Astrocyte of the hippocampus (primary cell): ENCODE data around the gene TMEM200B.
"Not testable (repeated sequence)": the region's sequence is repeated elsewhere in the genome, so short reads cannot be mapped to it uniquely, and the experiment has no call there.

Source experiments
- DNase-seq: peaks from one replicate; pipeline ENCODE4 v3.0.0; 2011; ENCODE audit warnings: low read depth, low spot score

TMEM200B gene

DNA sequence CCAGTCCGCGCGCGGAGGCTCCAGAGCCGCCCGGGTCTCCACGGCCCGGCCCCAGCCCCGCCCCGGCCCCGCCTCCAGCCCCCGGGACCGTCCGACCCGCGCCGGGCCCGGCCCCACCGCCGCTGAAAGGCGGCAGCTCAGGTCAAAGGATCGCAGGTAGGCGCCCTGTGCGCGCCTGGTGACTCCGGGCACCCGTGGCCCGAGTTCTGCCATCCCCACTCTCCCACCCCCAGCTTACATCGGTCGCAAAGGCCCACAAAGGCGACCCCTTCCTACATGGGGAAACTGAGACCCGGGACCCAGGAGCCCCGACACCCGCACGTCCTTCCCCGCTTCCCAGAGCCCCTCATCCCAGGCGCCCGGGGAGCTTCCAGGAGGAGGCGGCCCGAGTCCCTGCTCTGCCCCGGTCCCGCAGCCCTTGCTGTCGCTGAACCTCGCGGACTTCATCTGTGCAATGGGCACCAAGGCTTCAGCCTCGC lies at the start of gene TMEM200B:
TSS of gene TMEM200B (minus strand) at position 17 of the 479 bp plus-strand sequence. CDS start 2,075 bp downstream, outside the sequence.
- DNase-seq = peak; percentile 63

DNA sequence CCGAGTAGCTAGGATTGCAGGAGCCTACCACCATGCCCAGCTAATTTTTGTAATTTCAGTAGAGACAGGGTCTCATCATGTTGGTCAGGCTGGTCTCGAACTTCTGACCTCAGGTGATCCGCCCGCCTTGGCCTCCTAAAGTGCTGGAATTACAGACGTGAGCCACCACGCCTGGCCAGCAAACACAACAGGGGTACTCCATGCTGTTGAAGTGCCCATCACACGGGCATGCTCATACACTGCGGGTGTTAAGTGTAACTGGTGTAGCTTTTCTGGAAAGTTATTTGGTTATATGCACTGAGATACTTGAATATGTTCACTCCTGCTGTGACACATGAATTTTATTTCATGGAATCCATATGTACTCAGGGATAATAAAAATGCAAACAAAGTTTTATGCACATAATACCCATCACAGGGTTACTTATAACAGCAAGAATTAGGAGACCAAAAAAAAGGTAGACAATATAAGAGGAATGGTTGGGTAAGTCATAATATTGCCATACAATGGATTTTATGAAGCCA lies 48.8 kb upstream of the TMEM200B start:
- no peak for DNase-seq

DNA sequence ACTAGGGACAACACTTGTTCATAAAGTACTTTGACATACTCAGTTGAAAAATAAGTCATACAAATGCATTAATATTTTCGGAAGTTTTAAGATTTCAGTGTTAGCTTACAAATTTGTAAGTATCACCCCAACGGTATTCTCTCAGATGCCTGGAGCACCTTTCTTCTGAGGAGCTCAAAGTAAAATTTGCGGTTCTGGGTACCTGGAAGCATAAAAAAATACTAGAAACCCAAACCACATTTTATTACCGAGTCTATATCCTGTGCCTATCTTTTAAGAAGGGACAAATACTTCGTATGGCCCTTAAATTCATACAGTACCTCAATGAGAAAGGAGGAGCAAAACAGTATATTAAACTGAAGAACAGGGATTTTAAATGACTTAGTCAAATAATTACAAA lies 47.8 kb upstream of the TMEM200B start:
- no peak for DNase-seq

DNA sequence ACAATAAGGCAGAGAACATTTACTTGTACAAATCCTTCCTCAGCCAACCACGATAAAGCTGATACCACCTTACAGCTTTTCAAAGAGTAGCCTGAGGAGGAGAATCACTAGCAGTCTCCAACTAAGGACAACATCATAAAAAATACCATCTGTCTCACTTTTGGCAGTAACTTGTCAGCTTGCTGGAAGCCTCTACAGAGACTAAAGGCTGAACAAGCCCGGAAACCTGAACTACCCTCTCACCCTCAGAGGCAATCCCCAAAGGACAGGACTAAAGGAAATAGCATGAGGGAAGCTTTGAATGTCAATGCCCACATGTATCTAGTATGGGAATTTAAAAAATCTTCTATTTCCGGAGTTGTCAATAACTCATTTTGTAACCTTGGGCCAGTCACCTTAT lies 47.4 kb upstream of the TMEM200B start:
- DNase-seq = no peak

DNA sequence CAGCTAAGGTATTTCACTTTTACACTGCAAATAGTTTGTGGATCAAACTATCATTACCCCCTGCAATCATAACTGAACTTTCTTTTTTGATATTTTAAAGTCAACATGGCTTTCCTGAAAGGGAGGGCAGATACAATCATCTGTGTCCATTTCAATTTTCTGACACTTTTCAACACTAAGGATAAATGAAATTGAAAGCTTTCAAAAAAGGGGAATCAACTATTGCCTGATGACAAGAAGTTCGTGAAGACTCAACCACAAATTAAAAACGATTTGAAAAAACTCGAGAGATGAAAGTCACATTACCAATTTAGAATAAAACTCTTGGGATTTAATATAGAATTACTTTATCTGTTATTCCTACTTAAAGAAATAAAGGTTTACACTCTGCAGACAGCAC lies 46.3 kb upstream of the TMEM200B start:
- DNase-seq = no peak

DNA sequence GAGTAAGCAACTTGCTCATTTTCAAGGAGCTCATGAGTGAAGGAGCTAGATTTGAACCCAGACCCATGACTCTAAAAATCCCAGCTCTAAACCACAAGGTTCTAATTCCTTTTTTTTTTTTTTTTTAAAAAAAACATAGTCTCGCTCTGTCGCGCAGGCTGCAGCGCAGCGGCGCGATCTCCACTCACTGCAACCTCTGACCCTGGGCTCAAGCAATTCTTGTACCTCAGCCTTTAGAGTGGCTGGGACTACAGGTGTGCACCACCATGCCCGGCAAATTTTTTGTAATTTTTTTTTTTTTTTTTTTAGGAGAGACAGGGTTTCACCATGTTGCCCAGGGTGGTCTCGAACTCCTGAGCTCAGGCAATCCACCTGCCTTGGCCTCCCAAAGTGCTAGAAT lies 44.2 kb upstream of the TMEM200B start:
- DNase-seq = no peak

DNA sequence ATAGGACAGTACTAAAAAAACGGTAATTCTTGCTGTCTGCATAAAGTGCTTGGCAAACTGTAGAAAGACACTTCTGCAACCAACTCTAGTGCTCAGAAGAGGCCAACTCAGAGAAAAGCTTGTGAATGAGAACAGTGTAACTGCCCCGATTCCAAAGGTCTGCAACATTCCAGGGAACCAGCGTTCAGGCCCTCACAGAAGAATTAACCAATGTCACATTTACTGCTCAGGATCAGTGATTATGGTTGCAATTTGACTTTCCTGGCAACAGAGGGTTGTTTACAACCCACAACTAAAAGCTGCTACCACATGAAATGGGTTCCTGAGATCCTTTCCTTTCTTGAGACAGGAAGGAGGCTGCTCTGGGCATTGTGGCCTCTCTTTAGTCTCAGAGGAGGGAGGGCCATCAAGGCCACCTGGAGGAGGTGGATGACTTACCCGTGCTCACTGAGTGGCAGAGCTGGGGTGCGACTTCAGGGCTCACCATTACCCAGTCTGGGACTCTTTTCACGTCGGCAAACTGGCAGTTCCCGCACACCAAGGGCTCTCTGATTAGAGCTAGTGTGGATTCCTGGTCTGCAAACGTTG lies 42.7 kb upstream of the TMEM200B start:
- DNase-seq = peak; percentile 53

DNA sequence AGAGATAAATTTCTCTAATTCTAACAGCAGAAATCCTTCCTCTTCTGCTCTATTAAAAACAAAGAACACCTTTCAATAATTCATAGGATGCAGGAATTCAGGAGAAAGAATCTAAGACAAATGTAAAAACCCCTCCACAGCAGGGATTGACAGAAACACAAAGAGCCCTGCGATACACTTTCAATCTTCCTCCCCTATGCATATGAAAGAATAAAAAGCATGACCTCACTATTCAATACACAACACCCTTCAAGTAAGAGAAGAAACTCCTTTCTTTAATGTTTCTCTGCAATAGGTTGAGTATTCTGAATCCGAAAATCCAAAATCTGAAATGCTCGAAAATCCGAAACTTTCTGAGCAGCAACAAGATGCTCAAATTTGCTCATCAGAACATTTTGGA lies 40.9 kb upstream of the TMEM200B start:
- DNase-seq = no peak

DNA sequence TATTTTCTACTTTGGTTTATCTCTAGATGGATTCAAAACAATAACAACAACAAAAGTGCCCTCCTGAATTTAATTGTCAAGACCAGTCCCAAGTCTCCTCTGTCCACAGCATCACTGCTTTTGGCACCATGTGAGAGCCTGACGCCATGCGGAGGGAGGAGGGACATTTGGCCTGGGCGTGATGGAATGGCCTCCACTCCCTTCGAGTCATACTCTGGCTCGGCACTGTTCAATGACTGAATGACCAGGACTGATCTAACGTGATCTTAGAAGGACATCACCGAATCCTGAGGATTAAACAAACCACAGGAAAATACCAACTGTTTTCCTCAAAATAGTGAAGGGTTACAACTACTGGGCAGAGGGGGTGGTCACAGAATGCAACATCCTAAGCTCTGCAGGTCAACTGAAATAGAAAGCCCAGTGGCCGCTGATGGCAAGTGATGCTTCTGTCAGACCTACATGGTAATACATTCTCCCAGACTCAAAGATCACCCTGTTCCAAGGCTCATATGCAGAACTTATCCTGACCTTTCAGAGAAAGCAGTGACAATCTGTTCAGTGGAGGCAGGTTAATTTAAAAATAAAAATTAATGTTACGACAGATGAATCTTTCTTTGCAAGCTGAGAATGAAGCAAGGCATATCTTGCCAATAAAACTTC lies 38.9 kb upstream of the TMEM200B start:
- no peak for DNase-seq

DNA sequence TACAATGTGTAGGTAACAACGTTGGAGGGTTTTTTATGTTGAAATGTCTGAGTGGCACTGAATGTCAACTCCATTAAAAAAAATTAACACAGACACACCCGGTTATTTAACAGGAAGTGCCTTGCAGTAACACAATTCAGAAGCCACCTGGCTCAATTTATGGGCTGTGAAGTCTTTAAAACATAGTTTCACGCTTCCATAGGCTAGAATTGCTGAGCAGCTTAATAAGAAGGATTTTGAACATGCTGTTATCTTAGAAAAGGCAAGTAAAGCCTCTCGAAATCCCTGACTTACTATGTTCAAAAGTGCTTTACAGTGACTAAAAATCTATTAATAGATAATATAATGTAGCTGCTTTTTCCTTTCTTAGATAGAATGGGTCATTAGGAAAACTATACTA lies 38.3 kb upstream of the TMEM200B start:
- no peak for DNase-seq

DNA sequence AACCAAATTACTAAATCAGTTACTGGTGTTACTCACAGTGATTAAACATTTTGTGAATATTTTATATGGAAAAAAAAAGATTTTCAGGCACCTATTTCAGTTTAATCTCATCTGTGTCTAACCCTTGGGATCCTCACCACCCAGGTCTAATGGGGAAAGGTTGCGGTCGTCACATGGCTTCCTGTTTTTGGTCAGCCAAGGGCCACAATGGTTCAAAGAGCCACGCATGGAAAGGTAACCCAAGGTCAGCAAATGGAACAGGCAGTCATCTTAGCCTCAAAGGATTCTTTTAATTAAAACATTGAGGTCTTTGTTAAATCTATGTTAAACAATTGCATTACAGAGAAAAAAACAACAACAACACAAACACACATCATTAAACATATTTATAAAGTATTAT lies 36.1 kb upstream of the TMEM200B start:
- DNase-seq = no peak

DNA sequence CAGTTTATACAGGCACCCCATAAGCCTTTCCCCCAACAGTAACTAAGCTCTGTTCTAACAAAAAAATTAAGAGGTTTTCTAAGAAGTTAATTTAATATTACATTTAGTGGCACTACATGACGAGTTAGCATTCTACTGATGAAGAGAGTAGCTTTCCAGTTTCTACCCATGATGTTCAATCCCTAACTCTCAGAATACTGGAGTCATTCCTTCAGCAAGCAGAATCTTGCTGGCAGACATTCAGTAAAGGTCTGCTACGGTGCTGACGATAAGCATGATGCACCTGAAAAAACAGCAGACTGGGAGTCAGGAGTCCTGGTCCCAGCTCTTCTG lies 33.5 kb upstream of the TMEM200B start:
- DNase-seq = no peak

DNA sequence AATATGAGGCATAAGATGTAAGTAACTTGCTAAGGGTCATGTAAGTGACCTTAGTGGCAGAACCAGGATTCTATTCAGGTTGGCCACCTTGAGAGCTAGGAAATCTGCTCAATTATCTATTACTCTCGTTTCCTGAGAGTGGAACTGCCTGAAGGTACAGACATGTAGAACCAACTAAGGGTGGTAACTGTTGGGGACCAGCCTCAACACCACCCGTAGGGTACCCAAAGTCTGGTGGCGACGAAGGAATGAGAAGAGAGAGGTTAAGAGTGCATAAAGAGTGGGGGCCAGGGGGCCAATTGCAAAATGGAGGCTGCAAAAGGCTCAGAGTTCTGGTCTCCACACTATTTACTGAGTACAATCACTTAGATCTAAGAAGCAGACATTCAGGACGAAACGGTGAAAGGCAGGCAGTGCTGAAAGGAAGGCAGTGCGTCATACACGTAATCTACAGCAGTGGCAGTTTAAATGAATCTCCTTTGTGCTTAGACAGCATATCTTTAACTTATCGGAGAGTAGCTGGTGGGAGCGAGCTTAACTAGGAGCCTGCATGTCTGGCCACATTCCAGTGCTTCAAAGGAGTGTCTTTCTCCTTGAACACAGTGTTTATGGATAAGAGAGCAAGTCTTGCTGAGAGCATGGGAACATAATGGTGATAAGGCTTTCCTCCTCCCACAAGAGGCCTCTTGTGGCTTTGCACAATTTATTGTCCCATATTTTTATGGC lies 33.0 kb upstream of the TMEM200B start:
- peak; percentile 67 for DNase-seq

DNA sequence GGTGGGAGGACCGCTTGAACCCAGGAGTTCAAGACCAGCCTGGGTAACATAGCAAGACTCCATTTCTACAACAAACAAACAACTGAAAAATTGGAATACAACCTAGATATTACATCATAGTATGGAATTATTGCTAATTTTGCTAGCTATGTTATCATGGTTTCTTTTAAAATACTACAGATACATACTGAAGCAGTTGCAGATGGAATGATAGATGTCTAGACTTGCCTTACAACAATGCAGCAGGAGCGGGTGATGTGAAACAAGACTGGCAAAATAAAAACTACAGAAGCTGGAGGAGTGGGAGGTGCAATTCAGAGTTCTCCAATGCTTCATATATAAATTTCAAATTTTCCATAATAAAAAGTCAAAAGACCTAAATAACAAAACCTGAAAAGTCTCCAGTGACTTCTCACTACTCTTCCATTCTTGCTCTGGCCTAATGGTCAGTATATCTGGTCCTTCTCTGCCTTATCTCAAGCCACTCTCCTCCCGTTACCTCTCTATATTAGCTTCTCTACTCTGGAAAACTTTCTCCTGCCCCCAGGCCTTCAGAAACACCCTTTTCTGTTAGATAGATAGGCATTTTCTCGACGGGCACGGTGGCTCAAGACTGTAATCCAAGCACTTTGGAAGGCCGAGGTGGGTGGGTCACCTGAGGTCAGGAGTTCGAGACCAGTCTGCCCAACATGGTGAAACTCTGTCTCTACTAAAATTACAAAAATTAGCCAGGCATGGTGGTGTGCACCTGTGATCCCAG lies 28.5 kb upstream of the TMEM200B start:
- DNase-seq = no peak

DNA sequence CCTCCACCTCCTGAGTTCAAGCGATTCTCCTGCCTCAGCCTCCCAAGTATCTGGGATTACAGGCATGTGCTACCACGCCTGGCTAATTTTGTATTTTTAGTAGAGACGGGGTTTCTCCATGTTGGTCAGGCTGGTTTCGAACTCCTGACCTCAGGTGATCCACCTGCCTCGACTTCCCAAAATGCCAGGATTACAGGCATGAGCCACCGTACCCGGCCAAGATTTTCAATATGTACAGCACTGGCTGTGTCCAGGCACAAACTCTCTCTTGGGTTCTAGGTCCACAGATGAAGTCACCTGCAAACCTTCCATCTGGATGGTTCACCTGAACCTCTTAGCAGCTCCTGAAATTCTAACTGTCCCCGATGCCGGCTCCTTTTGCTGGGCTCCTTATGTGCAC lies 26.6 kb upstream of the TMEM200B start:
- DNase-seq = not testable (repeated sequence)

DNA sequence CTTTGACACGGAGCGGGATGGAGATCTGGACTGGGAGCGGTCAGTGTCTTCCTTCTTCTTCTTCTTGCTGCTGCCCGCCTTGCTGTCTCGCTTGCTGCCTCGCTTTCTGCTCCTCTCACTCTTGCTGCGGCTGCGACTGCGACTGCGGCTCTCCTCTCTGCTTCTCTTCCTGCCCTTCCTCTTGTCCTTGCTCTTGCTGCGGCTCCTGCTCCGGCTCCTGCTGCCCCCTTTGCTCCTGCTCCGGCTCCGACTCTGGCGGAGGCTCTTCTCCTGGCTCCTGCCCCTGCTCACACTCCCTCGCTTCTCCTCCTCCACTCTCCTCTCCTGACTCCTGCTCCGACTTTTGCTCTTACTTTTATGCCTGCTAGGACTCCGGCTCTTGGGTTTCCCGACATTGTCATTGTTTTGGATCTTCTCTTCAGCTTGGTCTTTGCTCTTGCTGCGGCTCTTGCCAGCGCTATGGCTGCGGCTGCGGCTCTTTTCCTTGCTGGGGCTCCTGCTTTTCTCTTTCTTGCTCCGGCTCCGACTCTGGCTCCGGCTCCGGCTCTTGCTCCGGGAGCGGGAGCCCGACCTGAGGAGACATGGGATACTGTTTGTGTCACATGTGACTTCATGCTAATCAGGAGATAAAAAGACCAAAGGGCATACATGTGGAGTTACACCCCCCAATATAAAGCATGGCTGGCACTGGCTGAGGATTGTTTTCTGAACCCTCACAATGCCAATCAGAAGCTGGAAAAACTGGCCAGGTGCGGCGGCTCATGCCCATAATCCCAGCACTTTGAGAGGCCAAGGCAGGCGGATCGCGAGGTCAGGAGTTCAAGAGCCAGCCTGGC lies 25.2 kb upstream of the TMEM200B start:
- DNase-seq = no peak

DNA sequence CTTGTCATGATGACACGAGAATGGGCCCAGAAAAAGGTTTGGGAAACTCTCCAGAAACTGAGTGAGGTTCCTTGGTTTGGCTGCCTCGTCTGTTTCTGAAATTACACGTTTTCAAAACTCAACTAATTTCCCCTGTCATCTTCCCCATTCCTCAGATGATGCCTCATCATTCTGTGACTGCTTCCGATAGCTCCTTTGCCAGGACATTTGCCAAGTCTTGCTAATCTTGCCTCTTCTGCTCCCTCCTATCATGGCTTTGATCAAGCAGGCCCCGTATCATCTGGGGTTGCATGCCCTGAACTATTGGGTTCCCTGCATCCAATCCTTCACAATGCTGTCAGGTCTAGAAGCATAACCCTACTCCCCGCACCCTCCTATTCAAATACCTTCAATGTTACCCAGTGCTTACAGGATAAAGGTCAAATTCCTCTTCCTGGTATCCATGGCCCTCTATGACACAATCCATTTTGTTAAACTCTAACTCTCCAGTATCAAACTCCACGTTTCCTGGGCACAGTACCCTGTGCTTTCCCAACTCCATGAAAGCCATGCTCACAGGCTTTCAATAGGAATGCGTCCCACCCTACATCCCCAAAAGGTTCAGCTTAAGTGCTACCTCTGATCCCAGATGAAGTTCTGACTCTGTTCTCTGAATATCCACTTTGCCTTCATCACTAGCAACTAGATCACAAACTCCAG lies 22.2 kb upstream of the TMEM200B start:
- peak; percentile 71 for DNase-seq

DNA sequence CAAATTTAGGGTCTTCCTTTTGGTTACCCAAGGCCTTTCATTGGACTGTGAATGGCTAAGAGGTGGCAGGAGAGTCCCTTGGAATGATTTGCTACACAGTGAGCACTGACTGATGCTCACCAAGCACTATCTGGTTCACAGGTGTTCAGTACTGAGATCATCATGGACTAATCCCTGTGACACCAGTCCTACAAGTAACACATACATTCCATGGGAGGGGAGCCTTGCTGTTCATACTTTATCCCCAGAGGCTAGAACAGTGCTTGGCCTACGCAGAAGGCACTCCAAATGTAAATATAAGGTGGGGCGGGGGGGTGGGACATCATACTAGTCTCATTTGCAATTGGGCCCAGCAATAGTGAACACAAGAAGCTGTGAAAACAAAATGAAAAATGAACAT lies 20.5 kb upstream of the TMEM200B start:
- no peak for DNase-seq

DNA sequence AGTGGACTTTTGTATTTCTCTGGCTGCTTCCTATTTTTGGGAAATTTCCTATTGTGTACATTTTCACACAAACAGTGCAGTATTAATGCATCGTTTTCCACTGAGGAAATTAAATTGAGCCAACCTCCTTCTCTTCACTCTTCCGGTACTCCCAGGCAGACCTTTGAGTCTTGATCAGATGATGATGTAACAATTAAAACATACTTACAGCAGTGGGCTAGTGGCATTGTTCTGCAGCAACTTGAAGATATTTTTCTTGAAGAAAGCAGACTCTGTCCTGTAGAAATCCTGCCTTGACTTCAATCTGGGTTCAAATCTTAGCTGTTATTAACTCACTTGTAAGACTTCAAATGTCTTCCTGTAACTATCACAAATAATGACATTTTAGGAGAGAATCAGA lies 19.0 kb upstream of the TMEM200B start:
- DNase-seq = no peak

DNA sequence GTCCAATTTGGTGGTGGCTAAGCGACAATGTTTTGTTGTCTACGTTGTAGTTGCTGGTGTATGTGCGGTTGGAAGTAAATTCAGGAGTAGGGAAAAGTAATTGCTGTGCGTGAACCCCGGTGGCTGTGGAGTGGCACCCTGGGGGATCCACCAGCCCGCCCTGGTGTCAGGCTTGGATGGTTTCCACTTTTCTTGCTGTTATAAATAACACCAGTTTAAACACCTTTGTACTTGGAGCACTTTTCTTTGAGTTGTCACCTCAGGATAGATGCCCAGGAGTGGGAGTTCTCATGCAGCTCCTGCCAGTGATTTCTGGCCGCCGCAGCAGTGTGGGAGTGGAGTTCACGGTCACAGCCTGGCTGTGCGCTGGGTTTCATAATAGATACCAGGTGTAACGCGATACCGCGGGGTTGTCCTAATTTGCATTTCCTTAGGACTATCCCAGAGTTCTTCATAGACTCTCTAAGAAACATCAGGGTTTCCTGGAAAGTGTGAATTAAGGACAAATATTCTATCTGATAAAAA lies 12.8 kb upstream of the TMEM200B start:
- peak; percentile 52 for DNase-seq
